Vagina (tissue), 2 donors: ENCODE results near the gene BOD1L2. TPM values are rescaled to one million over a fixed set of nuclear protein-coding genes. Genes with fewer than 3 reads are reported as not detected.

Source experiments
- DNase-seq, 2 donors: peaks; one replicate each; pipeline ENCODE4 v3.0.0-alpha.2; 2017; ENCODE audit errors: extremely low spot score in 2 of 2
- H3K27ac ChIP-seq: fragments of 200-600 bp; sonication (generic); one replicate; pipeline ENCODE4 v1.5.1; 2019
- H3K27me3 ChIP-seq: fragments of 200-600 bp; sonication (generic); one replicate; pipeline ENCODE4 v1.5.1; 2019
- H3K36me3 ChIP-seq, 2 donors: fragments of 200-600 bp; sonication (generic); one replicate each; pipeline ENCODE4 v1.5.1; 2017 to 2019
- H3K4me1 ChIP-seq: fragments of 200-600 bp; sonication (generic); one replicate; pipeline ENCODE4 v1.5.1; 2019
- H3K4me3 ChIP-seq, 2 donors: fragments of 200-600 bp; sonication (generic); 1 replicate in 1 of 2; 2 replicates in 1 of 2; pipeline ENCODE4 v1.5.1; 2016 to 2019
- H3K9me3 ChIP-seq: fragments of 200-600 bp; sonication (generic); one replicate; pipeline ENCODE4 v1.5.1; 2019
- POLR2A ChIP-seq, 2 donors: fragments of 450-650 bp; IDR thresholded peaks; one replicate each; pipeline ENCODE4 v1.6.1; 2017; ENCODE audit warnings: antibody characterized with exemption in 2 of 2, mild to moderate bottlenecking in 2 of 2, moderate library complexity in 2 of 2
- POLR2AphosphoS5 ChIP-seq, 2 donors: sonication (generic); formaldehyde crosslinking; IDR thresholded peaks; one replicate each; pipeline ENCODE4 v1.9.0; 2017; ENCODE audit warnings: antibody characterized with exemption in 2 of 2, mild to moderate bottlenecking in 2 of 2, low read depth in 1 of 2; ENCODE audit not compliant: insufficient read depth in 1 of 2
- intact Hi-C: fragments of 100-400 bp; cut with DNase I; formaldehyde crosslinking; loops from one replicate; pipeline ENCODE4 v1.15.1; 2023
- total RNA-seq: library from RNA; depleted of rRNA; stranded (reverse); fragments of >200 nt; gene quantifications from one replicate; pipeline ENCODE4 v1.2.3, GENCODE V29; 2016
- TF ChIP-seq, protein P1 (sequence below), 3 experiments: fragments of 450-650 bp in 2 of 3; fragments of 200-600 bp in 1 of 3; sonication (generic) in 1 of 3; IDR thresholded peaks; one replicate each; pipeline ENCODE4 v1.5.1; 2017 to 2019; ENCODE audit warnings: antibody characterized with exemption in 3 of 3, mild to moderate bottlenecking in 2 of 3, moderate library complexity in 2 of 3

The BOD1L2 gene
- total RNA-seq, 1 donor from 2014 or later = not detected

DNA sequence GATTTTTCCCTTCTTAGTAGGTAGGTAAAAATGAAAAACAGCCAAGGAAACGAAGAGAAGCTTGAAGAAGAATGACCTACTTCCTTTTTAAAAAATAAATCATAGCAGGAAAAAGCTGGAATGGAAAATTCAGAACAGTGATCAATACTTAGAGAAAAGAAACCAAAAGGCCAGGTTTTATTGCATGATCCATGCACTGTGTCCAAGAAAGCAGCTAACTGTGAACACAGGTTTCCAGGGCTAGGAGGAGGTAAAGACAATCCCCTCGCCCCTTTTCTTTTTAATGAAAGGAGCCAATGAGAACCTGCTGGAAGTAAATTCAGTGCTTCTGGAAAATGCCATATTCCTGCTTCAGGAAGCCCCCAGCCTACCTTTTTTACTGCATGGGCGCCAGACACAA lies 47.2 kb downstream of the BOD1L2 start:
- Histone ChIP-seq H3K4me3 (no peak overlapping the region), H3K27ac (no peak overlapping the region), H3K9me3 (no peaks in the 10 kb centered on the region), H3K36me3 (no peaks in the 10 kb centered on the region), H3K4me1 (no peaks in the 10 kb centered on the region), H3K27me3 (no peaks in the 10 kb centered on the region)
- TF ChIP-seq, protein P1, sequence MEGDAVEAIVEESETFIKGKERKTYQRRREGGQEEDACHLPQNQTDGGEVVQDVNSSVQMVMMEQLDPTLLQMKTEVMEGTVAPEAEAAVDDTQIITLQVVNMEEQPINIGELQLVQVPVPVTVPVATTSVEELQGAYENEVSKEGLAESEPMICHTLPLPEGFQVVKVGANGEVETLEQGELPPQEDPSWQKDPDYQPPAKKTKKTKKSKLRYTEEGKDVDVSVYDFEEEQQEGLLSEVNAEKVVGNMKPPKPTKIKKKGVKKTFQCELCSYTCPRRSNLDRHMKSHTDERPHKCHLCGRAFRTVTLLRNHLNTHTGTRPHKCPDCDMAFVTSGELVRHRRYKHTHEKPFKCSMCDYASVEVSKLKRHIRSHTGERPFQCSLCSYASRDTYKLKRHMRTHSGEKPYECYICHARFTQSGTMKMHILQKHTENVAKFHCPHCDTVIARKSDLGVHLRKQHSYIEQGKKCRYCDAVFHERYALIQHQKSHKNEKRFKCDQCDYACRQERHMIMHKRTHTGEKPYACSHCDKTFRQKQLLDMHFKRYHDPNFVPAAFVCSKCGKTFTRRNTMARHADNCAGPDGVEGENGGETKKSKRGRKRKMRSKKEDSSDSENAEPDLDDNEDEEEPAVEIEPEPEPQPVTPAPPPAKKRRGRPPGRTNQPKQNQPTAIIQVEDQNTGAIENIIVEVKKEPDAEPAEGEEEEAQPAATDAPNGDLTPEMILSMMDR (IDR thresholded peaks at IDR 0.05) = no peak
- TF ChIP-seq POLR2A (IDR thresholded peaks at IDR 0.05) (no peak), POLR2AphosphoS5 (IDR thresholded peaks at IDR 0.05; ENCODE audit: insufficient read depth in 1 of 2, low read depth in 1 of 2) (no peak)
- DNase-seq = no peak
- intact Hi-C loops = no loop called here

DNA sequence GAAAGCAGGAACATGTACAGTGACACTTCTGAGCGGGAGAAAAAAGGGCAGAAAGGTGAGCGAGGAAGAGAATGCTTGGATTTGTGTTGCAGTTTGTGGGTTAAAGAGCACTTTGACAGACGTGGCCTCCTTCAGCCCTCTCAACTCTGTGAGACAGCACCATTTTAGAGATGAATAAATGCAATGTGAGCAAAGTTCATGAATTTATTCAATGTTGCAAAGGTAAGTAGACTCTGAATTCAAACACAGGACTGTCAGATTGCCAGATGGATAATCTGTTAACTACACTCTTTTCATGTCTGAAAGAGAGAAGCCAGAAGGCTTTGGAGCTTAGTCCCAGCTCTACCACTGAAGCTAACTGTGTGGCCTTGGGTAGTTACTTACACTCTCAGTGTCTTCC lies 47.7 kb downstream of the BOD1L2 start:
- DNase-seq = no peak
- Histone ChIP-seq H3K36me3 (no peaks in the 10 kb centered on the region), H3K4me3 (no peak overlapping the region), H3K9me3 (no peaks in the 10 kb centered on the region), H3K27me3 (no peaks in the 10 kb centered on the region), H3K27ac (no peak overlapping the region), H3K4me1 (no peaks in the 10 kb centered on the region)
- intact Hi-C loops = no loop called here
- no peak for TF ChIP-seq POLR2AphosphoS5 (IDR thresholded peaks at IDR 0.05; ENCODE audit: insufficient read depth in 1 of 2, low read depth in 1 of 2)
- TF ChIP-seq, protein P1 (IDR thresholded peaks at IDR 0.05) = no peak

DNA sequence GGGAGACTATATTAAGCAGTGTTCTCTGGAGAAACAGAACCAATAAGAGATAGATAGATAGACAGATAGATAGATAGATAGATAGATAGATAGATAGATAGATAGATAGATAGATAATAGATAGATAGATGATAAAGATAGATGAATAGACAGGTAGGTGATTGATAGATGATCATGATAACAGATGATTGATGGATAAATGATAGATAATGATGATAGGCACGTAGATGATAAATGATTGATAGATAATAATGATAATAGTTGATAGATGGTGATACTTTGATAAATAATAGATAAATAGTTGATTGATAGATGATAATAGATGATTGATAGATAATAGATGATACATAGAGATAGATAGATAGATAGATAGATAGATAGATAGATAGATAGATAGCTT lies 48.5 kb downstream of the BOD1L2 start:
- Histone ChIP-seq H3K27me3 (no peaks in the 10 kb centered on the region), H3K4me3 (no peak overlapping the region), H3K27ac (no peak overlapping the region), H3K9me3 (no peaks in the 10 kb centered on the region), H3K4me1 (no peaks in the 10 kb centered on the region), H3K36me3 (no peaks in the 10 kb centered on the region)
- DNase-seq = no peak
- TF ChIP-seq, protein P1 (IDR thresholded peaks at IDR 0.05) = no peak
- no peak for TF ChIP-seq POLR2A (IDR thresholded peaks at IDR 0.05)
- no peak for TF ChIP-seq POLR2AphosphoS5 (IDR thresholded peaks at IDR 0.05; ENCODE audit: insufficient read depth in 1 of 2, low read depth in 1 of 2)
- intact Hi-C loops = no loop called here

DNA sequence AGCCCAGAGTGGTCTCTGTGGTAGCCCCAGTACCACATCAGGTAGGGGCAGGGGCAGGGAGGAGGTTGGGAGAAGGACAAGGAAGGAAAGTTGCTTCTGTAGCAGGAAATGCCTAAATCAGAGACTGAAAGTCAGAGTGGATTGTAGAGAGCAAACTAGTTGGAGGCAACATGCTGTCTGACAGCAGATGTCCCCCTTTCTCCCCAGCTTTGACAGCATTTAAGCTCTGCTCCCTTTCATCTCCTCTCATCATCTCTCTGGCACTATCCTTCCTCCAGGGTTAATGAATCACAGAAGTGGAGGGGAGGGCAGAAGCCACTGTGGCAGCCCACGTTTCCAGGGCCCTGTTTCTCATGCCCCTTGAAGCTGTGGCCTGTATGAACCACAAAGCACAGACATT lies 50.4 kb downstream of the BOD1L2 start:
- TF ChIP-seq, protein P1 (IDR thresholded peaks at IDR 0.05) = no peak
- TF ChIP-seq POLR2AphosphoS5 (IDR thresholded peaks at IDR 0.05; ENCODE audit: insufficient read depth in 1 of 2, low read depth in 1 of 2) = no peak
- no peak for TF ChIP-seq POLR2A (IDR thresholded peaks at IDR 0.05)
- Histone ChIP-seq H3K27me3 (no peaks in the 10 kb centered on the region), H3K36me3 (no peaks in the 10 kb centered on the region), H3K9me3 (no peaks in the 10 kb centered on the region), H3K4me3 (no peak overlapping the region), H3K27ac (no peak overlapping the region), H3K4me1 (no peaks in the 10 kb centered on the region)
- DNase-seq = no peak
- intact Hi-C loops = no loop called here

GRCh38 chr18:57198073-57198472 lies 51.2 kb downstream of the BOD1L2 start:
- no peak for TF ChIP-seq POLR2A (IDR thresholded peaks at IDR 0.05)
- no peak for TF ChIP-seq POLR2AphosphoS5 (IDR thresholded peaks at IDR 0.05; ENCODE audit: insufficient read depth in 1 of 2, low read depth in 1 of 2)
- TF ChIP-seq, protein P1 (IDR thresholded peaks at IDR 0.05) = no peak
- H3K4me3 ChIP-seq = no peak overlapping the region
- no peaks in the 10 kb centered on the region for H3K9me3 ChIP-seq
- H3K27me3 ChIP-seq = no peaks in the 10 kb centered on the region
- H3K4me1 ChIP-seq = no peaks in the 10 kb centered on the region
- no peak for DNase-seq
- intact Hi-C loops = no loop called here
- H3K27ac ChIP-seq = no peak overlapping the region
- H3K36me3 ChIP-seq = no peaks in the 10 kb centered on the region

Other genes with a start within 250 kb of the BOD1L2 start
- 0.25 TPM for gene ST8SIA3, start 205.5 kb downstream of the BOD1L2 start, total RNA-seq